H1 (cell line): Measurements from ENCODE around the gene DUOXA1. TPM values are rescaled to one million over a fixed set of nuclear protein-coding genes. Genes with fewer than 3 reads are reported as not detected.

Experiments
- CBX5 ChIP-seq: fragments of 300-800, 300-1000 bp; sonication (generic); IDR thresholded peaks from 2 replicates; pipeline ENCODE4 v1.7.1; 2016; ENCODE audit warnings: antibody characterized with exemption, low read length, low read depth
- EZH2 ChIP-seq: fragments of 200-600 bp; sonication (generic); IDR thresholded peaks from 2 replicates; pipeline ENCODE4 v1.7.1; 2012; ENCODE audit warnings: low read depth, mild to moderate bottlenecking, moderate library complexity, low read length, inconsistent platforms; ENCODE audit not compliant: severe bottlenecking
- JUN ChIP-seq: IDR thresholded peaks from 2 replicates; pipeline ENCODE4 v1.6.1; 2011; ENCODE audit warnings: low read depth, mild to moderate bottlenecking, improper control_type of control experiment, low read length
- KDM4A ChIP-seq: IDR thresholded peaks from one replicate; pipeline ENCODE4 v1.7.1; 2012; ENCODE audit warnings: low read depth, mild to moderate bottlenecking, moderate library complexity, low read length, inconsistent platforms; ENCODE audit not compliant: severe bottlenecking
- SP2 ChIP-seq: IDR thresholded peaks from 2 replicates; pipeline ENCODE4 v1.6.1; 2012; ENCODE audit warnings: mild to moderate bottlenecking, low read length, inconsistent platforms
- SUZ12 ChIP-seq: fragments of 200-600 bp; sonication (generic); IDR thresholded peaks from 2 replicates; pipeline ENCODE4 v1.6.1; 2012; ENCODE audit warnings: mild to moderate bottlenecking, inconsistent platforms, low read length, moderate library complexity, mixed read lengths
- polyA plus RNA-seq, 7 experiments: library from polyadenylated mRNA; depleted of rRNA in 3 of 7; stranded (reverse) in 5 of 7; unstranded in 2 of 7; fragments of >200 nt in 5 of 7; fragments of 200-250 nt in 2 of 7; gene quantifications; 1 replicate in 5 of 7; 2 replicates in 1 of 7; 4 replicates in 1 of 7; pipeline versions ENCODE4 v1.2.1 to v1.2.3, GENCODE V29; 2011 to 2013; ENCODE audit warnings: missing spikeins in 2 of 7, mixed read lengths in 2 of 7
- total RNA-seq: library from RNA; stranded (reverse); fragmentation: NEBNext Ultra II Directional; extraction: Animal tissue kit (Norgen Biotek cat#: 25700); gene quantifications from 2 replicates; pipeline ENCODE4 v1.2.1, GENCODE V29; 2021
- TF ChIP-seq, protein P1 (sequence below): fragments of 300-600 bp; sonication (generic); IDR thresholded peaks from 2 replicates; pipeline ENCODE4 v1.7.1; 2012; ENCODE audit warnings: low read length, moderate library complexity, mild to moderate bottlenecking, inconsistent platforms; ENCODE audit not compliant: insufficient replicate concordance

The DUOXA1 gene
- total and polyA plus RNA-seq, 2 of the 8 experiments (the other 6 are each of a cell fraction or from before 2014, with no cell fraction given) = 0.18 TPM; not detected in 1

DNA sequence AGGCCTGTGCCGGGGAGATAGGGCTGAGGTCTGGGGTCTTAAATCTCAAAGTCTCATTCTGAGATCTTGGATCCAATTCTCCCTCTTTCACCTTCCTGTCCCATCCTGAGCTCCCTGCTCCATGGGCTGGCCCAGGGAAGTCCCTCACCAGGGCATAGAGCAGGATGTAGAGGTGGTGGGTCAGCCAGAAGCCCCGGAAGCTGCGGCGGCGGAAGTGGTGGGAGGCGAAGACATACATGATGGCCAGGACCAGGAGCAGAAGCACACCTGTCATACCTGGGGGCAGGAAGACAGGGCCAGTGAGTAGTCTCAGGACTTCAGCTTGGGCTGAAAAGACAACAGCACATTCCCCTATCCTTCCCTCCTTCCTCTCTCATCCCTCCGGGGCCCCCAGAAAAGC, 32.2 kb downstream of the DUOXA1 start (continued):
- TF ChIP-seq, protein P1, sequence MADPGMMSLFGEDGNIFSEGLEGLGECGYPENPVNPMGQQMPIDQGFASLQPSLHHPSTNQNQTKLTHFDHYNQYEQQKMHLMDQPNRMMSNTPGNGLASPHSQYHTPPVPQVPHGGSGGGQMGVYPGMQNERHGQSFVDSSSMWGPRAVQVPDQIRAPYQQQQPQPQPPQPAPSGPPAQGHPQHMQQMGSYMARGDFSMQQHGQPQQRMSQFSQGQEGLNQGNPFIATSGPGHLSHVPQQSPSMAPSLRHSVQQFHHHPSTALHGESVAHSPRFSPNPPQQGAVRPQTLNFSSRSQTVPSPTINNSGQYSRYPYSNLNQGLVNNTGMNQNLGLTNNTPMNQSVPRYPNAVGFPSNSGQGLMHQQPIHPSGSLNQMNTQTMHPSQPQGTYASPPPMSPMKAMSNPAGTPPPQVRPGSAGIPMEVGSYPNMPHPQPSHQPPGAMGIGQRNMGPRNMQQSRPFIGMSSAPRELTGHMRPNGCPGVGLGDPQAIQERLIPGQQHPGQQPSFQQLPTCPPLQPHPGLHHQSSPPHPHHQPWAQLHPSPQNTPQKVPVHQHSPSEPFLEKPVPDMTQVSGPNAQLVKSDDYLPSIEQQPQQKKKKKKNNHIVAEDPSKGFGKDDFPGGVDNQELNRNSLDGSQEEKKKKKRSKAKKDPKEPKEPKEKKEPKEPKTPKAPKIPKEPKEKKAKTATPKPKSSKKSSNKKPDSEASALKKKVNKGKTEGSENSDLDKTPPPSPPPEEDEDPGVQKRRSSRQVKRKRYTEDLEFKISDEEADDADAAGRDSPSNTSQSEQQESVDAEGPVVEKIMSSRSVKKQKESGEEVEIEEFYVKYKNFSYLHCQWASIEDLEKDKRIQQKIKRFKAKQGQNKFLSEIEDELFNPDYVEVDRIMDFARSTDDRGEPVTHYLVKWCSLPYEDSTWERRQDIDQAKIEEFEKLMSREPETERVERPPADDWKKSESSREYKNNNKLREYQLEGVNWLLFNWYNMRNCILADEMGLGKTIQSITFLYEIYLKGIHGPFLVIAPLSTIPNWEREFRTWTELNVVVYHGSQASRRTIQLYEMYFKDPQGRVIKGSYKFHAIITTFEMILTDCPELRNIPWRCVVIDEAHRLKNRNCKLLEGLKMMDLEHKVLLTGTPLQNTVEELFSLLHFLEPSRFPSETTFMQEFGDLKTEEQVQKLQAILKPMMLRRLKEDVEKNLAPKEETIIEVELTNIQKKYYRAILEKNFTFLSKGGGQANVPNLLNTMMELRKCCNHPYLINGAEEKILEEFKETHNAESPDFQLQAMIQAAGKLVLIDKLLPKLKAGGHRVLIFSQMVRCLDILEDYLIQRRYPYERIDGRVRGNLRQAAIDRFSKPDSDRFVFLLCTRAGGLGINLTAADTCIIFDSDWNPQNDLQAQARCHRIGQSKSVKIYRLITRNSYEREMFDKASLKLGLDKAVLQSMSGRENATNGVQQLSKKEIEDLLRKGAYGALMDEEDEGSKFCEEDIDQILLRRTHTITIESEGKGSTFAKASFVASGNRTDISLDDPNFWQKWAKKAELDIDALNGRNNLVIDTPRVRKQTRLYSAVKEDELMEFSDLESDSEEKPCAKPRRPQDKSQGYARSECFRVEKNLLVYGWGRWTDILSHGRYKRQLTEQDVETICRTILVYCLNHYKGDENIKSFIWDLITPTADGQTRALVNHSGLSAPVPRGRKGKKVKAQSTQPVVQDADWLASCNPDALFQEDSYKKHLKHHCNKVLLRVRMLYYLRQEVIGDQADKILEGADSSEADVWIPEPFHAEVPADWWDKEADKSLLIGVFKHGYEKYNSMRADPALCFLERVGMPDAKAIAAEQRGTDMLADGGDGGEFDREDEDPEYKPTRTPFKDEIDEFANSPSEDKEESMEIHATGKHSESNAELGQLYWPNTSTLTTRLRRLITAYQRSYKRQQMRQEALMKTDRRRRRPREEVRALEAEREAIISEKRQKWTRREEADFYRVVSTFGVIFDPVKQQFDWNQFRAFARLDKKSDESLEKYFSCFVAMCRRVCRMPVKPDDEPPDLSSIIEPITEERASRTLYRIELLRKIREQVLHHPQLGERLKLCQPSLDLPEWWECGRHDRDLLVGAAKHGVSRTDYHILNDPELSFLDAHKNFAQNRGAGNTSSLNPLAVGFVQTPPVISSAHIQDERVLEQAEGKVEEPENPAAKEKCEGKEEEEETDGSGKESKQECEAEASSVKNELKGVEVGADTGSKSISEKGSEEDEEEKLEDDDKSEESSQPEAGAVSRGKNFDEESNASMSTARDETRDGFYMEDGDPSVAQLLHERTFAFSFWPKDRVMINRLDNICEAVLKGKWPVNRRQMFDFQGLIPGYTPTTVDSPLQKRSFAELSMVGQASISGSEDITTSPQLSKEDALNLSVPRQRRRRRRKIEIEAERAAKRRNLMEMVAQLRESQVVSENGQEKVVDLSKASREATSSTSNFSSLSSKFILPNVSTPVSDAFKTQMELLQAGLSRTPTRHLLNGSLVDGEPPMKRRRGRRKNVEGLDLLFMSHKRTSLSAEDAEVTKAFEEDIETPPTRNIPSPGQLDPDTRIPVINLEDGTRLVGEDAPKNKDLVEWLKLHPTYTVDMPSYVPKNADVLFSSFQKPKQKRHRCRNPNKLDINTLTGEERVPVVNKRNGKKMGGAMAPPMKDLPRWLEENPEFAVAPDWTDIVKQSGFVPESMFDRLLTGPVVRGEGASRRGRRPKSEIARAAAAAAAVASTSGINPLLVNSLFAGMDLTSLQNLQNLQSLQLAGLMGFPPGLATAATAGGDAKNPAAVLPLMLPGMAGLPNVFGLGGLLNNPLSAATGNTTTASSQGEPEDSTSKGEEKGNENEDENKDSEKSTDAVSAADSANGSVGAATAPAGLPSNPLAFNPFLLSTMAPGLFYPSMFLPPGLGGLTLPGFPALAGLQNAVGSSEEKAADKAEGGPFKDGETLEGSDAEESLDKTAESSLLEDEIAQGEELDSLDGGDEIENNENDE = no peak
- no peak for TF ChIP-seq SUZ12
- TF ChIP-seq EZH2 = no peak
- no peak for TF ChIP-seq JUN
- TF ChIP-seq CBX5 = no peak
- no peak for TF ChIP-seq SP2
- TF ChIP-seq KDM4A = no peak
- TF ChIP-seq, all 59 proteins: peak for 0
